Ascending aorta (tissue), 2 donors: ENCODE results near the gene TOM1L2. TPM values are rescaled to one million over a fixed set of nuclear protein-coding genes. Genes with fewer than 3 reads are reported as not detected.
A peak's percentile ranks its signal among the peaks of the same experiment; 100 is the strongest.

Experiments used
- DNase-seq, 2 donors: peaks; one replicate each; pipeline ENCODE4 v3.0.0-alpha.2; 2019; ENCODE audit warnings: low spot score in 2 of 2
- H3K27ac ChIP-seq, 2 donors: fragments of 200-600 bp; sonication (generic); one replicate each; pipeline ENCODE4 v1.5.1; 2016 to 2017; ENCODE audit warnings: mild to moderate bottlenecking in 1 of 2
- H3K27me3 ChIP-seq: fragments of 200-600 bp; sonication (generic); one replicate; pipeline ENCODE4 v1.5.1; 2017
- H3K36me3 ChIP-seq, 2 donors: fragments of 200-600 bp; sonication (generic); one replicate each; pipeline ENCODE4 v1.5.1; 2016
- H3K4me1 ChIP-seq, 2 donors: fragments of 200-600 bp; sonication (generic); one replicate each; pipeline ENCODE4 v1.5.1; 2016 to 2017; ENCODE audit warnings: mild to moderate bottlenecking in 1 of 2
- H3K4me3 ChIP-seq, 2 donors: fragments of 200-600 bp; sonication (generic); one replicate each; pipeline ENCODE4 v1.5.1; 2016 to 2017; ENCODE audit warnings: mild to moderate bottlenecking in 1 of 2
- H3K9me3 ChIP-seq, 2 donors: fragments of 200-600 bp; sonication (generic); one replicate each; pipeline ENCODE4 v1.5.1; 2016
- intact Hi-C: fragments of 100-400 bp; cut with DNase I; formaldehyde crosslinking; loops from one replicate; pipeline ENCODE4 v1.15.1; 2023
- total RNA-seq: library from RNA; depleted of rRNA; stranded (reverse); fragments of >200 nt; gene quantifications from one replicate; pipeline ENCODE4 v1.1.0, GENCODE V29; 2016
- TF ChIP-seq, protein P1 (sequence below), 3 experiments: fragments of 200-600 bp in 2 of 3; fragments of 450-650 bp in 1 of 3; sonication (generic) in 2 of 3; IDR thresholded peaks; one replicate each; pipeline ENCODE4 v1.5.1; 2016 to 2019; ENCODE audit warnings: antibody characterized with exemption in 3 of 3, mild to moderate bottlenecking in 1 of 3, moderate library complexity in 1 of 3

The TOM1L2 gene
- total RNA-seq, 1 donor from 2014 or later, result 39.0 TPM

DNA sequence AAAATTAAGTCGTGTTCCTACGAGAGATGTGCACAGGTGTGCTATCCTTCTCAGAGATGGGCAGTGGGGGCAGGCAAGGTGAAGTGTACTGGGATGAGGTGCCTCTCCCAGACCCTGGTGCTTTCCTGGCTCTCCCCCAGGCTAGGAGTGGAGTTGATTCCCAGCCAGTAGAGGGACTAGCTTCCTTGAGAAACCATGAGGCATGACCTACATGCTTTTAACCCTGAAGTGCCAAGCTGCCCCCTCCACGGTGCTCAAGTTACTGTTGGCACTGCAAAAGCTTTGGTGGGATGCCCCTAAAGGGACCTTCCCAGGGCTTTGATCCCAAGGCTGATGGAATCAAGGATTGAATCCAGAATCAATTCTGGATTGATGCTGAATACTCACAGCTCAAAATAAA lies 88.4 kb downstream of the TOM1L2 start:
- no peak for DNase-seq
- Histone ChIP-seq H3K9me3 (no peaks in the 10 kb centered on the region), H3K4me1 (no peaks in the 10 kb centered on the region), H3K36me3 (peaks cover 27 to 47% of the 10 kb centered on the region in 2 donors), H3K27ac (no peak overlapping the region), H3K27me3 (no peaks in the 10 kb centered on the region), H3K4me3 (no peak overlapping the region)
- TF ChIP-seq, protein P1, sequence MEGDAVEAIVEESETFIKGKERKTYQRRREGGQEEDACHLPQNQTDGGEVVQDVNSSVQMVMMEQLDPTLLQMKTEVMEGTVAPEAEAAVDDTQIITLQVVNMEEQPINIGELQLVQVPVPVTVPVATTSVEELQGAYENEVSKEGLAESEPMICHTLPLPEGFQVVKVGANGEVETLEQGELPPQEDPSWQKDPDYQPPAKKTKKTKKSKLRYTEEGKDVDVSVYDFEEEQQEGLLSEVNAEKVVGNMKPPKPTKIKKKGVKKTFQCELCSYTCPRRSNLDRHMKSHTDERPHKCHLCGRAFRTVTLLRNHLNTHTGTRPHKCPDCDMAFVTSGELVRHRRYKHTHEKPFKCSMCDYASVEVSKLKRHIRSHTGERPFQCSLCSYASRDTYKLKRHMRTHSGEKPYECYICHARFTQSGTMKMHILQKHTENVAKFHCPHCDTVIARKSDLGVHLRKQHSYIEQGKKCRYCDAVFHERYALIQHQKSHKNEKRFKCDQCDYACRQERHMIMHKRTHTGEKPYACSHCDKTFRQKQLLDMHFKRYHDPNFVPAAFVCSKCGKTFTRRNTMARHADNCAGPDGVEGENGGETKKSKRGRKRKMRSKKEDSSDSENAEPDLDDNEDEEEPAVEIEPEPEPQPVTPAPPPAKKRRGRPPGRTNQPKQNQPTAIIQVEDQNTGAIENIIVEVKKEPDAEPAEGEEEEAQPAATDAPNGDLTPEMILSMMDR (IDR thresholded peaks at IDR 0.05), result no peak
- intact Hi-C loops, result no loop called here

DNA sequence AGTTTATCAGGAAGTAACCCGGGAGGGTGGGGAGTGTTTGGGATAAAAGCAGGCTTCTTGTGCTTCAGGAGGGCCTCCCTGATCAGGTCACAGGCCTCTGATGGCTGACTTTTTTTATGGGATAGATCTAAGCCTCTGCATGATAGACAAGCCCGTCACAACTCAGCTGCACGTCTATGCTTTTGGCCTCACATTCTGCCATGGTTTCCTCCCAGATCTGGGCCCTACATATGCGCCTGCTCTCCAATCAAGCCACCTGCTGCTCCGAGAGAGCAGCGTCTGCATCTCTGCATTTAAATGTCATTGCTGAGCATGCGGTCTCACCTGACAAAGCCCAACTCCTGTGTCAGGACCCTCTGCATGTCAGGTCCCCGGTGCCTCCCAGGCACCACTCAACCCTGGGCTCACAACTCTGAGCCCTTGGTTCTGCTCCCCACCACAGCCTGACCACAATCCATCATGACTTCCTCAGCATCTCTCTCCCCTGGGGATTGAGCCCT lies 90.1 kb downstream of the TOM1L2 start:
- Histone ChIP-seq H3K4me3 (no peak overlapping the region), H3K36me3 (peaks cover 28 to 47% of the 10 kb centered on the region in 2 donors), H3K27ac (no peak overlapping the region), H3K4me1 (peaks cover 3 to 11% of the 10 kb centered on the region in 2 donors), H3K9me3 (no peaks in the 10 kb centered on the region), H3K27me3 (no peaks in the 10 kb centered on the region)
- TF ChIP-seq, protein P1 (IDR thresholded peaks at IDR 0.05), result no peak
- no peak for DNase-seq
- intact Hi-C loops, result no loop called here

DNA sequence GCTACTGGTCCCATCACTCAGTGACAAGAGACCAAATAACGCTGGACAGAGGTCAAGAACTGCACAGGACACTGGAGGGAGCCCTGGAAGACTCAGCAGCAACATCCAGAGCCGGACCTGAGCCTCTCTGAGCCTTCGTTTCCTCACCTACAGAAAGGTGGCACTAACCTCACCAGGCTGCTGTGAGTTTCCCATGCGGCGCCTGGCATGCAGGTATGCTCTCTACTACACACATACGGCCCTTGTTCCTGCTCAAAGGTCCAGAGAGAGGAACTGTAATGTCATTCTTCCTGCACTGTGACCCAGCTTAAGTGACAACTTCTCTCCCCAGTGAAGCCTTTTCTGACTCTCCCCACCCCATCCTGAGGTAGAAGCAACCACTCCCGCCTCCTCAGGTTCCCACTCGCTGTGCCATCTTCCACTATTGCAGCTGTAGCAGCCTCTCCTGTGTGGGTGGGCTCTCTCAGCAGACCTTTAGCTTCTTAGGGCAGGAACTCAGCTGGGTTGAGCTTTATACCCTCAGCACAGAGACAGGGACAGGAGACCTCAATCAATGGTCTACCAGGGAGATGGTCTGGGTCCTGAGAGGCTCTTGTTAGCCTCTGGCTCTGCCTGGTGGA lies 91.5 kb downstream of the TOM1L2 start:
- TF ChIP-seq, protein P1 (IDR thresholded peaks at IDR 0.05), result no peak
- intact Hi-C loops, result no loop called here
- H3K36me3 ChIP-seq, result peaks cover 28 to 43% of the 10 kb centered on the region in 2 donors
- DNase-seq, result no peak
- H3K9me3 ChIP-seq, result no peaks in the 10 kb centered on the region
- H3K4me3 ChIP-seq, result no peak overlapping the region
- H3K27me3 ChIP-seq, result no peaks in the 10 kb centered on the region
- H3K4me1 ChIP-seq, result peaks cover 9 to 25% of the 10 kb centered on the region in 2 donors
- no peak overlapping the region for H3K27ac ChIP-seq

GRCh38 chr17:17877529-17878358 lies 94.5 kb downstream of the TOM1L2 start:
- Histone ChIP-seq H3K27ac (peak overlapping the region; percentile 87 to 89), H3K4me1 (peaks cover 9 to 25% of the 10 kb centered on the region in 2 donors), H3K9me3 (no peaks in the 10 kb centered on the region), H3K27me3 (no peaks in the 10 kb centered on the region), H3K4me3 (peak overlapping the region in 1 of 2 donors; percentile 37), H3K36me3 (peaks cover 20 to 29% of the 10 kb centered on the region in 2 donors)
- peak; percentile 38 to 92 for DNase-seq
- TF ChIP-seq, protein P1 (IDR thresholded peaks at IDR 0.05), result no peak
- intact Hi-C loops, result loop anchor here (1.0 to 5.0 kb wide), 5 partner anchors 40 to 195 kb away; partner anchors contain the start of genes DRC3, RAI1, SREBF1 and TOM1L2

GRCh38 chr17:17876959-17877528 lies 95.2 kb downstream of the TOM1L2 start:
- peak; percentile 56 to 86 for DNase-seq
- no peaks in the 10 kb centered on the region for H3K9me3 ChIP-seq
- peak overlapping the region in 1 of 2 donors; percentile 37 for H3K4me3 ChIP-seq
- H3K4me1 ChIP-seq, result peaks cover 9 to 25% of the 10 kb centered on the region in 2 donors
- peaks cover 13 to 22% of the 10 kb centered on the region in 2 donors for H3K36me3 ChIP-seq
- H3K27me3 ChIP-seq, result no peaks in the 10 kb centered on the region
- TF ChIP-seq, protein P1 (IDR thresholded peaks at IDR 0.05), result no peak
- peak overlapping the region; percentile 87 to 89 for H3K27ac ChIP-seq
- intact Hi-C loops, result loop anchor here (1.0 to 5.0 kb wide), 5 partner anchors 40 to 195 kb away; partner anchors contain the start of genes DRC3, RAI1, SREBF1 and TOM1L2
